Umbilical cord (tissue), 2 donors: Measurements from ENCODE around the gene RNU1-3. TPM values are rescaled to one million over a fixed set of nuclear protein-coding genes. Genes with fewer than 3 reads are reported as not detected.
"Not testable (repeated sequence)": the region's sequence is repeated elsewhere in the genome, so short reads cannot be mapped to it uniquely, and the experiment has no call there.

Source experiments
- DNase-seq: peaks from one replicate; pipeline ENCODE4 v3.0.0-alpha.2; 2015; ENCODE audit warnings: low spot score
- total RNA-seq: library from RNA; depleted of rRNA; stranded (reverse); fragments of >200 nt; gene quantifications from one replicate; pipeline ENCODE4 v1.2.3, GENCODE V29; 2014; ENCODE audit warnings: low replicate concordance; ENCODE audit not compliant: insufficient read depth

Gene RNU1-3
- under 0.01 TPM for total RNA-seq

GRCh38 chr1:16666502-16667413 lies at the start of gene RNU1-3:
TSS of gene RNU1-3 (minus strand) at chr1:16666948.
- DNase-seq = not testable (repeated sequence)

GRCh38 chr1:16713480-16713879 lies 46.7 kb upstream of the RNU1-3 start:
- DNase-seq = not testable (repeated sequence)

DNA sequence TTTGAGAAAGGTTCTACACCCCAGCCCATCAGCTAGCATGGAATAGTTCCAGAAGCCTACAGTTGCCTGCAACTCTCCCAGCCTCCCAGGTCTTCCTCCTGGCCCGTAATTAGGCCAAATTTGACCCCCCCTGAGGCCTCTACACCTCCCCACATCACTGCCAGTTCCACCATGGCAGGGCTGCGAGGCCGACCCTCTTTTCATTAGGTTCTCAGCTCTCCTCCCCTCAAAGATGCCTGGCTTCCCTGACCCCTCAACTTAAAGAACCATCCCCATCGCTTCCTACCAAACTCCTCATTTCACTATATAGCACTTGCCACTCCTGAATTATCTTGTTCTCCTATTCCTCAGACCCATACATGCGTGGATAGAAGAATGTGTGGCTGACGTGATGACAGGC lies 46.2 kb upstream of the RNU1-3 start:
- not testable (repeated sequence) for DNase-seq

- not testable (repeated sequence) for DNase-seq
Measured at GRCh38 chr1:16712582-16712981, 45.8 kb upstream of the RNU1-3 start.

DNA sequence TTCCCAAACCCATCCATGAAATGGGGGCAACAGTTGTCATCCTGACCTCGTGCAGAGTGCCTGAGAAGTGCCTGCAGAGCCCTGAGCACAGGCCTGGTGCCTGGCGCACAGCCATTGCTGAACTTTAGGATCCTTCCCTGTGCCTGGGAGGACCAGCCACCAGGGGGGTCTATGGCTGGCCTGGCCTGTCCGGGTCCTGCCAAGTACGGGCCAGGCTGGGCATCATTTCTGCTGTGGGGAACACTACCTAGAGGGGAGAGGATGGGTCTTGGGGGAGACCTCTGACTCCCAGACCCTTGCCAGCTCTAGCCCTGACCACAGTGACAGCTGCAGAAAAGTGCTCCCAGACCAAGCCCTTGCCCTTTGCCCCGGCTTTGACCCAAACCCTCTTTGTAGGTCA lies 45.4 kb upstream of the RNU1-3 start:
- DNase-seq = not testable (repeated sequence)

- not testable (repeated sequence) for DNase-seq
Measured at GRCh38 chr1:16710618-16711017, 43.9 kb upstream of the RNU1-3 start.

DNA sequence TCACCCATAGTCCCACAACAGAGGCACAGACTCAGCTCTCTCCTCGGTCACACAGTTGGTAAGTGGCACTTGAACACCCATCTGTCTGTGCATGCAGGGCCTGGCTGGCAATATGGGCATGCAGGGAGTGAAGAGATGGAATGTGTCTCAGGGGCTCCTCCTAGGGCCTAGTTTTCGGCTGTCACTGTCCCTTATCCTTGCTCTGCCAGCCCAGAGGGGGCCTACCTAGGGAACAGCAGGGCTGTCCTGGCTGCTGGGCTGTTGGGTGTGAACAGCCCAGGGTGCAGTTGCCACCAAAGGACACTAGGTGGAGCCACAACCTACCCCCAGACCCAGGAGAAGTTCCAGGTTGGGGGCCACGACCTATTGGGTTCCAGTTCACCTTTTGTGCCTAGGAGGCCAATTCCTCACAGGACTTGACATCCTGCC lies 42.9 kb upstream of the RNU1-3 start:
- not testable (repeated sequence) for DNase-seq

- DNase-seq = not testable (repeated sequence)
Measured at GRCh38 chr1:16708704-16709103, 42.0 kb upstream of the RNU1-3 start.

DNA sequence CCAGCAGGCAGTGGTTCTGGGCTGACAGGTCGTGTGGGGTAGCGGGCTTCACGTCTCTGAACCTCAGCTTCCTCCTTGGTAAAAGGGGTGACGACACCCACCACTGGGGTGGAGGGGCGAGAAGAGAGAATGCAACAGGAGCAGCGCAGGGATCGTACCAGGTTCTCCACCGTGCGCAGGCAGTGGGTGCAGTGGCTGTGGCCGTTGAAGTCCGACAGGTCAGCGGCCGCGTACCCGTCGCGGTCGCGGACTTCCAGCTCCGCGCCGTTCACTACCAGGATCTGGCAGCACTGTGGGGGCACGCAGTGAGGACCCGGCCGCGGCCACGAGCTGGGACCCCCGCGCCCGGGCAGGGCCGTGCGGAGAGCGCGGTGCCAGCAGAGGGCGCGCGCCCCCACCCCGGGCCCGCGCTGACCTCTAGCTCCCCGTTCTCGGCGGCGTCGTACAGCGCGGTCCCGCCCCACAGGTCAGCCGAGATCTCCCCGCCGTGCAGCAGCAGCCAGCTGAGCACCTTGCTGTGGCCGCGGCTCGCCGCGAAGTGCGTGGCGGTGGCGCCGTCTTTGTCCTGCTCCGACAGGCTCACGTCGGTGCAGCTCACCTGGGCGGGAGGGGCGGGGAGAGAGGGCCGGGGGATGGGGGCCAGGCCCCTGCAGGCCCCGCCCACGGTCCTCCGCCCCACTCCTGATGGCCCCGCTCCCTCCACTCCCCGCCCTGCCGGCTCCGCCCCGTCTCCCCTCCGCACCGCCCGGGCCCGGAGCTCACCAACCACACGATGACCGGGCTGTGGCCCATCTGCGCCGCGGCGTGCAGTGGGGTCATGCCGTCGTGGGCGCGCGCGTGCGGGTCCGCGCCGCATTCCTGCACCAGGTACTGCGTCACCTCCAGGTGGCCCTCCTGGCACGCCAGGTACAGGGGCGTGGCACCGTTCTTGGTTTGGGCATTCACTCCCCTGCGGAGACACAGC lies 40.7 kb upstream of the RNU1-3 start:
- not testable (repeated sequence) for DNase-seq

DNA sequence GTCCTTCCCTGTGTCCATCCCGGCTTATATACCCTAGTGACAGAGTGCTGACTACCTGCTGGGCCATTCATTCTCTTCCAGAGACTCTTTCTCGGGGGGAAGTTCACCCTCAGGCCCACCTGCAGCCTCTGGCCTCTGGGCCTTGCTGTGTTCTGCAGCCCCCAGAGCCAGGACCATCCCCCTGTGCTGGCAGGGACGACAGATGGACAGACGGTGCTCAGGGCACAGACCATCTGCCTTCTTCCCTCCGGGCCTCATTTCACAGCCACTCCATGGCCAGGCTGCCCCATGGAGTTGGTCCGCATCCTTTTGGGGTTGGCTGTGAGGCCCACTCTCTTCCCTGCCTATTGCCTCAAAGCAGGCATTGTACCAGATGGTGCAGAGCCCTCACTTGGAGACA lies 39.6 kb upstream of the RNU1-3 start:
- not testable (repeated sequence) for DNase-seq

GRCh38 chr1:16704502-16705100 lies 37.9 kb upstream of the RNU1-3 start:
- DNase-seq = not testable (repeated sequence)

DNA sequence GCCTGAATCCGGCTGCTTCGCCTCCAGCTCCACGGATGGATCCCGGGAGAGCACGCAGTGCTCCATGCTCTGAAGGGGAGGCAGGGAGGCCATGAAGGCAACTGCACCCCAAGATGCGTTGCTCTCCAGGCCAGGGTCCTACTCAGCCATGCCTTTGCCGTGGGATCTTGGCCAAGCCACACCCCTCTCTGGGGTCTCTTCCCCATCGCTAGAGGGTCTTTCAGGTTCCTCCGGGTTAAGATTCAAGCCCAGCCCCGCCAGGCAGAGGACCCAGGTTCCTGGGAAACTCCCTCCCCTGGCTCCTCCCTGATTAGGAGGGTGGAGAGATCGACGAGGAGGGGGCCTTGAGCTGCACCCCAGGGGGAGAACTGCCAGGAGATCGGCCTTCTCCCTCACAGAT lies 37.3 kb upstream of the RNU1-3 start:
- DNase-seq = not testable (repeated sequence)

DNA sequence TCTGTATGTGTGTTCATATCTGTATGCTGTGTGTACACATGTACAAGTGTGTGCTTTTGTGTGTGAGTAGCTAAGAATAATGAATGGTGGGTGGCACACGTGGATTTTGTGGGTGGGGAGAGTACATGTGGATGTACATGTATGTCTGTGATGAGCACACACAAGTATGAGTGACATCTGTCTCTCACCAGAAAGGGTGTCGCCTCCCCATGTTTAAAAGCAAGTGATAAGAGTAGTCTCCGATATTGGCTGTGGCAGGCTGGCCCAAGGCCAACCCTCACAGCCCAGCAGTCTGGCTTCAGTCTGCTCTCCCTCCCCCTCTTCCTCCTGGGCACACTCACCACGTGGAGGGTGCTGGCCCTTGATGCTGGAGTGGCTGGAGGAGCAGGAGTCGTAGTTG lies 36.9 kb upstream of the RNU1-3 start:
- not testable (repeated sequence) for DNase-seq

GRCh38 chr1:16703141-16703540 lies 36.4 kb upstream of the RNU1-3 start:
- not testable (repeated sequence) for DNase-seq

DNA sequence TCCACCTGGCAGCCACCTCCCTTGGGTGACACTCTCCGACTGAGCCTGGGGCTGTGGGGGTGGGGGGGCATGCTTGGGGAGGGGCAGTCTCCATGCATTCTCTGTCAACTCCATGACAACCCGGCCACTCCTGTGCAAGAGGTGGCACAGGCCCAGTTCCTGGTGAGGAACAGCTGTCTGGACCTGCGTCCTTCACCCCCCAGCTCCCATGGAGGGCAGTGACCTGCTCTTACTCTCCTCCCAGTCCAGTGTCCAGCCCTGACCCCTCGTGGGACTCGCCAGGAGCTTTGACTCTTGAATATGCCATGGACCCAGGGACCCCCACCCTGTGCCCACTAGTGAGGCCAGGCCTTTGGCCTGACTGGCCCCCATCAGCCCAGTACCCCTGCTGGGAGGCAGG lies 35.5 kb upstream of the RNU1-3 start:
- DNase-seq = not testable (repeated sequence)

DNA sequence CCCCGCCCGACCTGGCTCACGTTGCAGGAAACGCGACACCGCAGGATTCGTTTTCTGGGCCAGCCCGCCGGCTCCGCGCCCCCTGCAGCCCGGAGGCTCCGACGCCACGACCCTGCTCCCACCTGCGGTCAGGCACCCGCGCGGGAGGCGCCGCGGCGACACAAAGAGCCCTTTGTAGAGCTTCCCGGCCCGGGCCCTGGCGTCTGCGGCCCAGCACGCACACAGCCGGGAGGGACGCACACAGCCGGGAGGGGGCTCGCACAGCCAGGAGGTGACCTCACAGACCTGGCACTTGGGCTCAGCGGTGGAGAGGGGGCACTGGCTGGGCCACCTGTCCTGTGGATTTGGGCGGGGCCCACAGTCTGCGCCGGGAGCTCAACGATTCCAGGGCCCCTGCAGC lies 34.4 kb upstream of the RNU1-3 start:
- DNase-seq = not testable (repeated sequence)

GRCh38 chr1:16700138-16700895 lies 33.6 kb upstream of the RNU1-3 start:
- not testable (repeated sequence) for DNase-seq

DNA sequence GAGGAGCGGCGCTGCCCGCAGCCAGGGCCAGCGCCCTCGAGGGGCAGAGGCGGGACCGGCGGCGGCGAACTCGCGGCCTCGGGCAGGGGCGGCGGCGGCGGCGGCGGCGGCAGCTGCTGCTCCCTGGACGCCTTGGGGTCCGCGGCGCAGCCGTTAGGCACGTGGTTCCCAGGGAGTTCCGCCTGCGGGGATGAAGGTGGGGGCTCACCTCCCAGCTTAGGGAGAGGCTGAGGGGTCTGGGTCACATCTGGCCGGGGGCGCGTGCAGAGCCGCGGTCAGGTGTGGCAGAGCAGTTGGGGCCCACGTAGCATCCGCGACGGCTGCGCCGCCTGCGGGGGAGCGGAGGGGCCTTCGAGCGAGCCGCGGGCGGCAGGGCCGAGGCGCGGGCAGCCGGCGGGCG lies 32.7 kb upstream of the RNU1-3 start:
- not testable (repeated sequence) for DNase-seq

GRCh38 chr1:16697152-16697551 lies 30.4 kb upstream of the RNU1-3 start:
- DNase-seq = not testable (repeated sequence)

- not testable (repeated sequence) for DNase-seq
Measured at GRCh38 chr1:16696507-16697150, 29.9 kb upstream of the RNU1-3 start.
